Liver (tissue), 9 donors: Measurements from ENCODE around the gene REXO5. TPM values are rescaled to one million over a fixed set of nuclear protein-coding genes. Genes with fewer than 3 reads are reported as not detected.
A peak's percentile ranks its signal among the peaks of the same experiment; 100 is the strongest.

Source experiments
- DNase-seq: peaks from one replicate; pipeline ENCODE4 v3.0.0-alpha.2; 2017; ENCODE audit warnings: low spot score
- H3K27ac ChIP-seq, 2 donors: one replicate each; pipeline ENCODE4 v1.7.0; 2013; ENCODE audit warnings: inconsistent platforms in 2 of 2, low read length in 2 of 2, control low read depth in 1 of 2, low read depth in 1 of 2, mild to moderate bottlenecking in 1 of 2
- H3K27me3 ChIP-seq, 4 donors: one replicate each; pipeline versions ENCODE4 v1.6.1 to v1.7.0; 2013; ENCODE audit warnings: low read length in 3 of 4, inconsistent platforms in 1 of 4, mild to moderate bottlenecking in 1 of 4, moderate library complexity in 1 of 4; ENCODE audit not compliant: control insufficient read depth in 4 of 4, insufficient read depth in 4 of 4
- H3K36me3 ChIP-seq, 4 donors: one replicate each; pipeline versions ENCODE4 v1.6.1 to v1.7.0; 2013; ENCODE audit warnings: low read length in 3 of 4, mild to moderate bottlenecking in 3 of 4, low read depth in 1 of 4, moderate library complexity in 1 of 4; ENCODE audit not compliant: control insufficient read depth in 4 of 4, insufficient read depth in 3 of 4
- H3K4me1 ChIP-seq, 4 donors: one replicate each; pipeline versions ENCODE4 v1.6.1 to v1.7.0; 2013; ENCODE audit warnings: low read length in 3 of 4, mild to moderate bottlenecking in 3 of 4, moderate library complexity in 1 of 4; ENCODE audit not compliant: control insufficient read depth in 4 of 4, insufficient read depth in 4 of 4
- H3K4me3 ChIP-seq, 3 donors: one replicate each; pipeline versions ENCODE4 v1.6.1 to v1.7.0; 2013; ENCODE audit warnings: low read length in 3 of 3, control low read depth in 1 of 3, low read depth in 1 of 3, mild to moderate bottlenecking in 1 of 3
- H3K9ac ChIP-seq, 2 donors: one replicate each; pipeline ENCODE4 v1.7.0; 2013; ENCODE audit warnings: low read length in 2 of 2, mild to moderate bottlenecking in 2 of 2, moderate library complexity in 2 of 2, control low read depth in 1 of 2, low read depth in 1 of 2
- H3K9me3 ChIP-seq, 4 donors: one replicate each; pipeline versions ENCODE4 v1.6.1 to v1.7.0; 2013; ENCODE audit warnings: low read length in 3 of 4; ENCODE audit not compliant: control insufficient read depth in 4 of 4
- CTCF ChIP-seq: fragments of 150-350 bp; IDR thresholded peaks from 2 replicates; pipeline ENCODE4 v1.5.1; 2017; ENCODE audit warnings: improper control_type of control experiment, low read depth, low read length; ENCODE audit not compliant: missing input control
- EGR1 ChIP-seq, 2 donors: IDR thresholded peaks; 2 replicates each; pipeline ENCODE4 v1.6.1; 2016 to 2018; ENCODE audit warnings: antibody characterized with exemption in 2 of 2, low read depth in 2 of 2
- FOXA1 ChIP-seq: IDR thresholded peaks from 2 replicates; pipeline ENCODE4 v1.6.1; 2016; ENCODE audit warnings: antibody characterized with exemption
- FOXA2 ChIP-seq: IDR thresholded peaks from 2 replicates; pipeline ENCODE4 v1.6.1; 2016; ENCODE audit warnings: antibody characterized with exemption
- GABPA ChIP-seq, 2 donors: IDR thresholded peaks in 1 of 2; conservative IDR thresholded peaks in 1 of 2; 2 replicates each; pipeline ENCODE4 v1.6.1; 2016; ENCODE audit warnings: antibody characterized with exemption in 2 of 2, mild to moderate bottlenecking in 1 of 2, moderate library complexity in 1 of 2
- HNF4G ChIP-seq: IDR thresholded peaks from 2 replicates; pipeline ENCODE4 v1.6.1; 2016; ENCODE audit warnings: antibody characterized with exemption
- JUND ChIP-seq, 2 donors: IDR thresholded peaks; 2 replicates each; pipeline ENCODE4 v1.6.1; 2016; ENCODE audit warnings: antibody characterized with exemption in 2 of 2
- RAD21 ChIP-seq, 2 donors: IDR thresholded peaks; 2 replicates each; pipeline ENCODE4 v1.6.1; 2016; ENCODE audit warnings: antibody characterized with exemption in 2 of 2, mild to moderate bottlenecking in 2 of 2
- RXRA ChIP-seq, 2 donors: IDR thresholded peaks; 2 replicates each; pipeline ENCODE4 v1.6.1; 2017 to 2018; ENCODE audit warnings: antibody characterized with exemption in 2 of 2, mild to moderate bottlenecking in 1 of 2
- SP1 ChIP-seq: IDR thresholded peaks from 2 replicates; pipeline ENCODE4 v1.6.1; 2018; ENCODE audit warnings: antibody characterized with exemption, mild to moderate bottlenecking
- TAF1 ChIP-seq: conservative IDR thresholded peaks from 2 replicates; pipeline ENCODE4 v1.6.1; 2016; ENCODE audit warnings: antibody characterized with exemption, mild to moderate bottlenecking
- YY1 ChIP-seq: IDR thresholded peaks from 2 replicates; pipeline ENCODE4 v1.6.1; 2016; ENCODE audit warnings: antibody characterized with exemption, mild to moderate bottlenecking
- WGBS: extraction: QIAGEN DNeasy Blood & Tissue Kit; methylation state at CpG from one replicate; pipeline ENCODE4 v1.1.7; 2013; 5-methylcytosine and 5-hydroxymethylcytosine counted together
- polyA plus RNA-seq, 2 donors: library from polyadenylated mRNA; stranded (reverse) in 1 of 2; unstranded in 1 of 2; fragments of 200-250 nt in 1 of 2; fragments of >200 nt in 1 of 2; fragmentation: Nextera tagmentation in 1 of 2; extraction: Ambion mirVana in 1 of 2; gene quantifications; one replicate each; pipeline versions ENCODE4 v1.2.1 to v1.2.3, GENCODE V29; 2013 to 2015
- total RNA-seq, 2 donors: library from RNA; depleted of rRNA; stranded (reverse); fragments of >200 nt; gene quantifications; one replicate each; pipeline ENCODE4 v1.2.3, GENCODE V29; 2014
- TF ChIP-seq, protein P1 (sequence below): IDR thresholded peaks from 2 replicates; pipeline ENCODE4 v1.6.1; 2016; ENCODE audit warnings: antibody characterized with exemption
- TF ChIP-seq, protein P2 (sequence below): IDR thresholded peaks from 2 replicates; pipeline ENCODE4 v1.6.1; 2016; ENCODE audit warnings: antibody characterized with exemption
- donor health status: healthy.
- donor health status: healthy.
- donor health status: healthy.
- donor health status: healthy.
- donor health status: healthy.

REXO5 gene
- total and polyA plus RNA-seq, 4 donors: 0.83 to 10.6 (median 1.8) TPM

GRCh38 chr16:20865420-20866131, 59.2 kb downstream of the REXO5 start:
- no peak for TF ChIP-seq RXRA (IDR thresholded peaks at IDR 0.05)
- no peak for TF ChIP-seq EGR1 (IDR thresholded peaks at IDR 0.05; ENCODE audit: low read depth in 2 of 2)
- no peak for TF ChIP-seq FOXA2
- no peak for TF ChIP-seq CTCF
- TF ChIP-seq YY1: no peak
- no peak for TF ChIP-seq GABPA (IDR thresholded peaks at IDR 0.05 in 1 of 2, conservative IDR thresholded peaks at IDR 0.05 in 1 of 2)
- no peak for DNase-seq
- peak overlapping the region in 1 of 2 donors; percentile 40 for H3K27ac ChIP-seq
- H3K36me3 ChIP-seq: peaks cover 0 to 16% (median 8%) of the 10 kb centered on the region in 4 donors
- peaks cover 8 to 48% (median 40%) of the 10 kb centered on the region in 4 donors for H3K4me1 ChIP-seq
- no peak overlapping the region for H3K4me3 ChIP-seq
- no peak overlapping the region for H3K9ac ChIP-seq
- no peaks in the 10 kb centered on the region for H3K27me3 ChIP-seq
- H3K9me3 ChIP-seq: no peaks in the 10 kb centered on the region
- WGBS: 85% methylated on average over 6 of the region's 6 CpGs

DNA sequence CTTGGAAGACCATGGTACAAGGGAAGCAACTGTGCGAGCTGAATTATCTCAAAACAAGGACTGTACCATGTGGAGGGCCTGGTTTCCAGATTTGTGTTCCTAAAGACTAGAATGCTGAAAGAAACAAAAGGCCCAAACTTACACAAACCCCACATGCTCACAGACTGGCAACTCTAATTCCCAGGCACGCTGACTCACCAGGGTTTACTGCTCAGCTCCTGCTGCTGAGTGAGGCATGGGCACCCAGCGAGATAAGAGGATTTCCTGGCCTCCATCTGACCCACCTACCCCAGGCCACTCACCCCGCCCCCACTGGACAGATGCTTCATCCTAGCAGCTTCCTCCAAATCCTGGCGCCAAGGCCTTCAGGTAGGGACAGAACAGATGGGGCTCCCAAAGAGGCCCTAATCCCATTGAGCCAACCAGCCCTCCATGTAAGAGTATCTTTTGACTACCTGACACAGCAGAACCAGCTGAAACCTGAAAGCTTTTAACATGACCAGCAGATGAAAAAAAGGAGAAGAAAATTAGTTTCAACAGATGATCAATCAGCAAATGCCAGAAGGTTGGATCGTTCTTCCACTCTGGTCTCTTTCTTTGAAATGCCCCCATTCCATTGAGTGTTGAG, 59.9 kb downstream of the REXO5 start:
- peaks cover 0 to 12% (median 4%) of the 10 kb centered on the region in 4 donors for H3K36me3 ChIP-seq
- H3K9ac ChIP-seq: no peak overlapping the region
- no peak overlapping the region for H3K4me3 ChIP-seq
- H3K27ac ChIP-seq: peak overlapping the region in 1 of 2 donors; percentile 40
- H3K9me3 ChIP-seq: no peaks in the 10 kb centered on the region
- no peak for DNase-seq
- H3K27me3 ChIP-seq: no peaks in the 10 kb centered on the region
- 77% methylated on average over 6 of the region's 6 CpGs for WGBS
- peaks cover 8 to 52% (median 42%) of the 10 kb centered on the region in 4 donors for H3K4me1 ChIP-seq
- no peak for TF ChIP-seq TAF1
- TF ChIP-seq RXRA (IDR thresholded peaks at IDR 0.05): no peak
- TF ChIP-seq, protein P1, sequence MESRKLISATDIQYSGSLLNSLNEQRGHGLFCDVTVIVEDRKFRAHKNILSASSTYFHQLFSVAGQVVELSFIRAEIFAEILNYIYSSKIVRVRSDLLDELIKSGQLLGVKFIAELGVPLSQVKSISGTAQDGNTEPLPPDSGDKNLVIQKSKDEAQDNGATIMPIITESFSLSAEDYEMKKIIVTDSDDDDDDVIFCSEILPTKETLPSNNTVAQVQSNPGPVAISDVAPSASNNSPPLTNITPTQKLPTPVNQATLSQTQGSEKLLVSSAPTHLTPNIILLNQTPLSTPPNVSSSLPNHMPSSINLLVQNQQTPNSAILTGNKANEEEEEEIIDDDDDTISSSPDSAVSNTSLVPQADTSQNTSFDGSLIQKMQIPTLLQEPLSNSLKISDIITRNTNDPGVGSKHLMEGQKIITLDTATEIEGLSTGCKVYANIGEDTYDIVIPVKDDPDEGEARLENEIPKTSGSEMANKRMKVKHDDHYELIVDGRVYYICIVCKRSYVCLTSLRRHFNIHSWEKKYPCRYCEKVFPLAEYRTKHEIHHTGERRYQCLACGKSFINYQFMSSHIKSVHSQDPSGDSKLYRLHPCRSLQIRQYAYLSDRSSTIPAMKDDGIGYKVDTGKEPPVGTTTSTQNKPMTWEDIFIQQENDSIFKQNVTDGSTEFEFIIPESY: no peak
- no peak for TF ChIP-seq HNF4G
- no peak for TF ChIP-seq SP1
- TF ChIP-seq, protein P2, sequence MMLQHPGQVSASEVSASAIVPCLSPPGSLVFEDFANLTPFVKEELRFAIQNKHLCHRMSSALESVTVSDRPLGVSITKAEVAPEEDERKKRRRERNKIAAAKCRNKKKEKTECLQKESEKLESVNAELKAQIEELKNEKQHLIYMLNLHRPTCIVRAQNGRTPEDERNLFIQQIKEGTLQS: no peak

DNA sequence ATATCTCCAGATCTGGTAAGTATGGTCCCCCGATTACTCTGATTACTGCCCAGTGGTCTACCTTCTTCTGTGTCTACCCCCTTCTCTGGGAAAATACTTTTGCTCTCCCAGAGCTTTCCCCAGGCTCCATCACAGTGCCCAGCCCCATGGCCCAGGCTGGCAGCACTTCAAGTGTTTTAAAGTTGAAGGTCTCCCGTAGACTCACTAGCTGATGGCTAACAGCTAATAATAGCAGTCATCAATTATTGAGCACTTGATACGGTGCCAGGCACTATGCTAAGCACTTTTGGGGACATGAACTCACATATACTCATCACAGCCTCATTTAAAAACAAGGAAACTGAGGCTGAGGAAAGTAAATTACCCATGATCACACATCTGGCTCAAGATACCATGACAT, 60.5 kb downstream of the REXO5 start:
- DNase-seq: no peak
- Histone ChIP-seq H3K27me3 (no peaks in the 10 kb centered on the region), H3K4me3 (no peak overlapping the region), H3K27ac (peak overlapping the region; percentile 11 to 40), H3K9ac (no peak overlapping the region), H3K4me1 (peaks cover 8 to 57% (median 42%) of the 10 kb centered on the region in 4 donors), H3K9me3 (no peaks in the 10 kb centered on the region), H3K36me3 (peaks cover 0 to 7% (median 3%) of the 10 kb centered on the region in 4 donors)
- 49% methylated on average over 3 of the region's 3 CpGs for WGBS
- TF ChIP-seq RAD21 (IDR thresholded peaks at IDR 0.05): no peak
- TF ChIP-seq TAF1: no peak
- peak; percentile 12 to 62 for TF ChIP-seq RXRA (IDR thresholded peaks at IDR 0.05)
- no peak for TF ChIP-seq FOXA1
- no peak for TF ChIP-seq JUND (IDR thresholded peaks at IDR 0.05)
- TF ChIP-seq, protein P1: no peak
- TF ChIP-seq YY1: no peak
- TF ChIP-seq CTCF: no peak
- no peak for TF ChIP-seq GABPA (IDR thresholded peaks at IDR 0.05 in 1 of 2, conservative IDR thresholded peaks at IDR 0.05 in 1 of 2)
